HG02623 (cell line): ENCODE results near the gene PIK3CG.
"Not testable (repeated sequence)": the region's sequence is repeated elsewhere in the genome, so short reads cannot be mapped to it uniquely, and the experiment has no call there.

Experiments
- ATAC-seq: cut with Tn5 transposase; IDR thresholded peaks from one replicate; pipeline ENCODE4 v1.9.1; 2021; ENCODE audit warnings: moderate library complexity; ENCODE audit not compliant: unreplicated experiment

Gene PIK3CG

GRCh38 chr7:106865130-106866041 is at the start of gene PIK3CG:
TSS of gene PIK3CG (plus strand) at chr7:106865282. CDS start at chr7:106867562, 2,280 bp downstream.
- ATAC-seq: peak; percentile 67

GRCh38 chr7:106817098-106817497 is 48.0 kb upstream of the PIK3CG start:
- no peak for ATAC-seq

- ATAC-seq: no peak
Observed at GRCh38 chr7:106818736-106819135, 46.3 kb upstream of the PIK3CG start.

- no peak for ATAC-seq
Observed at GRCh38 chr7:106819546-106819945, 45.5 kb upstream of the PIK3CG start.

DNA sequence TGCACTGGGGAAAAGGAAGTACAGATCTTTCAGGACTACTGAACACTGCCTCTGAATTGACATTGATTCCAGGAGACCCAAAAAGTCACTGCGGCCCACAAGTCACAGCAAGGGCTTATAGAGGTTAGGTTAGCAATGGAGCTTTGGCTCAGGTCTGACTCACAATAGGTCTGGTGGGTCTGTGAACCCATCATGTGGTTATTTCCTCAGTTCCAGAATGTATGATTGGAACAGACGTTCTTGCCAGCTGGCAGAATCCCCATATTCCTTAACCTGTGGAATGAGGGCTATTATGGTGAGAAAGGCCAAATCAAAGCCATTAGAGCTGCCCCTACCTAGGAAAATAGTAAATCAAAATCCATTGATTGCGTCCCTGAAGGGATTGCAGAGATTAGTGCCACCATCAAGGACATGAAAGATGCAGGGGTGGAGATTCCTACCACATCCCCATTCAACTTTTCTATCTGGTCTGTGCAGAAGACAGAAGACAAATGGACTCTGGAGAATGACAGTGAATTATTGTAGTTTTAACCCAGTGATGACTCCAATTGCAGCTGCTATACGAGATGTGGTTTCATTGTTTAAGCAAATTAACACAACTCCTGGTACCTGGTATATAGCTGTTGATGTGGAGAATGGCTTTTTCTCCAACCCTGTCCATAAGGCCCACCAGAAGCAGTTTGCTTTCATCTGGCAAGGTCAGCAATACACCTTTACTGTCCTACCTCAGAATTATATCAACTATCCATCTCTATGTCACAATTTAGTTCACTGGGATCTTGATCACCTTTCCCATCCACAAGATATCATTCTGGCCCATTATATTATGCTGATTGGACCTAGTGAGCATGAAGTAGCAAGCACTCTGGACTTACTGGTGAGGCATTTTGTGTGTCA is 44.5 kb upstream of the PIK3CG start:
- ATAC-seq: no peak

DNA sequence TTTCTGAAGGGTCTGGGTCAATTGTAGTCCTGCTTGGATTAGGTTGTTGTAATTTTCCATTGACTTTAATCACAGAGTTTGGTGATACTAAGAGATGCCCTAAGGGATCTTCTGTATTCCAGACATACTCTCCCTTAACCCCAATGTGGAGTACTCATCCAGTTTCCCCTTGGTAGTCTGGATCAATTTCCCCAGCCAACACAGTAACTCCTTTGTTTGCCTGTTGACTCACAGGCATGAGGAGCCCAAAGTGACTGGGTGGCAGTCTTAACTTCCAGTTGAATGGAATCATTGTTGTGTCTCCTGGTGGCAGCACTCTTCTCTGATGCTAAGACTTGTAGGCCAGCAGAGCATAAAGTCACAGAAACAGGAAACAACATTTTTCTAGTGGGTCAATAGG is 41.5 kb upstream of the PIK3CG start:
- ATAC-seq: no peak

GRCh38 chr7:106824458-106824857 is 40.6 kb upstream of the PIK3CG start:
- no peak for ATAC-seq

DNA sequence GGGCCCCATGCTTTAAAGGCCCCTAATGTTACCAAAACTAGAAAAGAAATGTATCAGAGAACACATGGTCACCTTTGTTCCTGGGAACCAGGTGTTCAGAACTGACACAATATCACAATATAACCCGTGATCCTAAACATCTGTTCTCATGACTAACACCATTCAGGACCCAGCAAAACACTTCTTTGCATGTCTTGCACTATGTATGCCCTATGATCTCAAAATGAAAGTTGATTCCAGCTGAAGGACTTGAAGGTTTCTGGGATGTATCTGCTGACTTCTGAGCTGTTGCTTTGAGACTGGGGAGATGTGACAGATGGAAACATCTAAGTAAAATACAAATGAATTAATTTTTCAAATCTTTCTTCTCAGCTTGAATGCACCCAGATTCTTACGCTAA is 37.5 kb upstream of the PIK3CG start:
- no peak for ATAC-seq

- ATAC-seq: no peak
Observed at GRCh38 chr7:106829496-106829895, 35.6 kb upstream of the PIK3CG start.

- ATAC-seq: not testable (repeated sequence)
Observed at GRCh38 chr7:106830896-106831295, 34.2 kb upstream of the PIK3CG start.

- no peak for ATAC-seq
Observed at GRCh38 chr7:106836816-106837215, 28.3 kb upstream of the PIK3CG start.

- ATAC-seq: no peak
Observed at GRCh38 chr7:106839511-106839910, 25.6 kb upstream of the PIK3CG start.

GRCh38 chr7:106840342-106840741 is 24.7 kb upstream of the PIK3CG start:
- no peak for ATAC-seq

DNA sequence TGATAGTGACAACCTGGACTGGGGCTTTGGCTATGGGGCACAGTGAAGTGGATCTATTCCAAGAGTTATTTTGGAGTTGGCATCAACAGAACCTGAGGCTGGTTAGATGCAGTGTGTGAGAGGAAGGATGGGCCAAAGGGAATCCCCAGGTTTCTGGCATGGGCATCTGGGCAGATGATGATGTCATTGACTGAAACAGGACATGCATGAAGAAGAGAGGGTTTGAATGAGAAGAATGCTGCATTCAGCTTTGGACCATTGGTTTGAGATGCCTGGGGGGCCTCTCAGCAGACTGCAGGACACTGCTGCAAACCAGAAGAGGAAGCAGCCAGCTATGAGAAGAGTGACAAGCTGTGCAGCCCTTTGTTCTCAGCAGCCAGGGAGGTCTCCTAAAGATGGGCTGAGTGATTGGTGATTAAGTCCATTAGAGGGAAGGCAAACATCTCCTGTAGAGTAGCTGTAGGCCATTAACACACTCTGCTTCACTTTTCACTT is 23.1 kb upstream of the PIK3CG start:
- no peak for ATAC-seq

GRCh38 chr7:106844279-106844997 is 20.6 kb upstream of the PIK3CG start:
- ATAC-seq: no peak

- no peak for ATAC-seq
Observed at GRCh38 chr7:106848049-106848448, 17.0 kb upstream of the PIK3CG start.

GRCh38 chr7:106848851-106849442 is 16.1 kb upstream of the PIK3CG start:
- ATAC-seq: no peak

GRCh38 chr7:106851632-106852031 is 13.4 kb upstream of the PIK3CG start:
- not testable (repeated sequence) for ATAC-seq

- no peak for ATAC-seq
Observed at GRCh38 chr7:106853250-106853908, 11.7 kb upstream of the PIK3CG start.
